KBM-7 (cell line): ENCODE results near the gene KLHDC8A.

ENCODE experiments used
- DNase-seq: peaks from one replicate; pipeline ENCODE4 v3.0.0-alpha.2; 2015
- in situ Hi-C: fragments of 300-500 bp; cut with MboI; formaldehyde crosslinking; loops from 2 replicates; pipeline ENCODE4 v1.14.3; 2020; ENCODE audit warnings: low sequenced_read_pairs, low pct_unique_long_range_greater_than_20kb, mixed read lengths

The KLHDC8A gene

DNA sequence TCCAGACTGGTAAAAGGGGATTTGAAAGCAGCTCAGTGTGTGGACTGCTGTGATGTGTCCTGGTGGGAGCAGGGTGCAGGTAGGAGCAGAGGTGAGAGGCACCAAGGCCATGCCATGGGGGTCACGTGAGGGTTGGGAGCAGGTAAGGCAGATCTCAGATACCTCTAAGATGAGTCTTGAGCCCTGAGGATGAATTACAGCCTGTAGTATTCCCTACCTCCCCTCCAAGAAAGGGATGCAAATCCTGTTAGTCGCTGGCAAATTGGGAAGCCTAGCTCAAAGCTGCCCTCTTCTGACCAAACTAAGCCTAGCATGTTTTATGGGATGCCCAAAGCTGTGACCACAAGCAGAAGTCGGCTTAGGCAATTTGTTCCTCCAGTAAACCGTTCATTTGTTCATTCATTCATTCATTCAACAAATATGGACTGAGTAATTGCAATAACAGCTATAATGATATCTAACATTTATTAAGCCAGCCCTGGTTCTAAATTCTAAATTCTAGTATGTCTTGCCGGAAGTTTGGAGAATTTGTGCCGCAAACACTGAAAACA is 31.3 kb downstream of the KLHDC8A start:
- peak; percentile 80 for DNase-seq
- in situ Hi-C loops: loop anchor here (10.0 kb wide), 1 partner anchor 51 kb away; no protein-coding TSS in a partner anchor

DNA sequence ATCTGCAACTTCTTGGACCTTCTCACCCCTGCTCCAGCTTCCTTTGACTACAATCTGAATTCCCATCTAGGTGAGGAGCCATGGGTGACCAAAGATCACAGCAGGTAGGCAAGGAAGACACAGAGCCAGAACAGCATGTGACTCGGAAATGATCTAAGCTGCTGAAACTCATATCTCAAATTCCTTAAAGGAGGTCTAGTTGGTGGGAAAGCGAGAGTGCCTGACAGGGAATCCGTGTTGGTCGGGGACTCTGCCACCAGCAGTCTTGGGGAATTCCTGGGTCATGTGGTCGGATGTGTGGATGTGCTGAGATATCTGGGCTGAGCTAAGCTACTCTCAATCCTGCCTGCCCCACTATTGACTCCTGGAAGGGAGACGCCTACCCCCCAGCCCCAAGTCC is 31.9 kb downstream of the KLHDC8A start:
- in situ Hi-C loops: loop anchor here (10.0 kb wide), 1 partner anchor 50 kb away; no protein-coding TSS in a partner anchor
- DNase-seq: no peak

GRCh38 chr1:205323794-205324193 is 32.9 kb downstream of the KLHDC8A start:
- in situ Hi-C loops: loop anchor here (10.0 kb wide), 1 partner anchor 49 kb away; no protein-coding TSS in a partner anchor
- no peak for DNase-seq

DNA sequence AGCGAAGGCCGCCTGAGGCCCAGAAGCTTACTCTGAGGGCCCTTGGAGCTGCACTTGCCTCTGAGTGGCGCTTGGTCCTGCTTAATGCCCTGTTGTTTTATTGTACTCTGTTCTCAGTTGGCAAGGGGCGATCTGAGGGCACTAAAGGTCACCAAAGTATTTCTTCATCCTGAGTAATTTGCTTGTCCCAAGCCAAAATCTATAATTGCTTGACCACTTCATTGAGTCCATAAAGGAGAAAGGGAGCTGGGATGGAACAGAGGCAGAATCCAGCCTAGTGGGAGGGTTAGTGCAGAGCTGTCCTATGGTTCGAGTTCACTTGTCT is 34.8 kb downstream of the KLHDC8A start:
- no peak for DNase-seq
- in situ Hi-C loops: loop anchor here (10.0 kb wide), 1 partner anchor 47 kb away; no protein-coding TSS in a partner anchor

GRCh38 chr1:205321162-205321958 is 35.4 kb downstream of the KLHDC8A start, which contains the start of gene NUAK2:
NUAK2 (minus strand) TSS chr1:205321745; CDS start chr1:205321628, 117 bp downstream.
- in situ Hi-C loops: loop anchor here (10.0 kb wide), 1 partner anchor 47 kb away; no protein-coding TSS in a partner anchor
- no peak for DNase-seq

DNA sequence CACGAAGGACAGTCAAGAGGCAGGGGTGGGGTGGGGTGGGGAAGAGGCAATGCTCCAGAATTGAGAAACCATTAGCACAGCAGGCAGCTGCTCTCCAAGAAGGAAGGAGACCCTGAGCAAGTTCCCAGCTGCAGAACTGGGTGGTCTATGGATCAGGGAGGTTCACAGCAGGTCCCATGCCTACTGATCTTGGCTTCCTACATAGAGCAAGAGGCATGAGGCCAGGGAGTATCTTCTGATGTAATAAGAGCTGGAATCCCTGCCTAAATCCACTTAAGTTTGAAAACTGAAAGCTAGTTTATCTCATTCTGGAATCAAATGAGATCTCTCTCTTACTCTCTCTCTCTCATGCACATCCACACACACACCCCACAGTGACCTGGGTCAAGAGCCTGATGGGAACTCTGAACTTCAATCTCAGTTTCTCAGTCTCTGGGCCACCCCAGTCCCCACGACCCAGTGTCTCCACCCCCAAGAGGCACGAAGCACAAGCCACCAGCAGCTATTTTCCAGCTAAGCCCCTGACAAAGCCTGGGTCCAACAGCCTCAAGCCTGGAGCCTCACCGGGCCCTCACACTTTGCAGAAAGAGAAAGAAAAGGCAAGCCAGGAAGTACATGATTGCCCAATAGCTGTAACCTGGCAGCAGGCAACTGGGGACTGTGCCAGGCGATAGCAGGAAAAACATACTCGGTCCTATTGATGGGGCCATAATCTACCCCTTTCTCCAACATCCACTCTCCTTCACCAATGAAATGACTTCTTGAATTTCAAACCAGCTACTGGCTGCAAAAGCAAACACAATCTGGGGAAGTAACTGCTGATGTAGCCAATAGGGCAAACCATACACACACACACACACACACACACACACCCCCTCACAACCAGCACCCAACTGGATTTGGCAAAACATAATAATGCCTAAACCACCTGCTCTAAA is 37.4 kb downstream of the KLHDC8A start:
- DNase-seq: peak; percentile 43
- in situ Hi-C loops: loop anchor here (10.0 kb wide), 1 partner anchor 45 kb away; no protein-coding TSS in a partner anchor

- in situ Hi-C loops: no loop called here
- DNase-seq: no peak
Observed at GRCh38 chr1:205318231-205318991, 38.3 kb downstream of the KLHDC8A start.

- no peak for DNase-seq
- in situ Hi-C loops: no loop called here
Observed at GRCh38 chr1:205317311-205317917, 39.3 kb downstream of the KLHDC8A start.

DNA sequence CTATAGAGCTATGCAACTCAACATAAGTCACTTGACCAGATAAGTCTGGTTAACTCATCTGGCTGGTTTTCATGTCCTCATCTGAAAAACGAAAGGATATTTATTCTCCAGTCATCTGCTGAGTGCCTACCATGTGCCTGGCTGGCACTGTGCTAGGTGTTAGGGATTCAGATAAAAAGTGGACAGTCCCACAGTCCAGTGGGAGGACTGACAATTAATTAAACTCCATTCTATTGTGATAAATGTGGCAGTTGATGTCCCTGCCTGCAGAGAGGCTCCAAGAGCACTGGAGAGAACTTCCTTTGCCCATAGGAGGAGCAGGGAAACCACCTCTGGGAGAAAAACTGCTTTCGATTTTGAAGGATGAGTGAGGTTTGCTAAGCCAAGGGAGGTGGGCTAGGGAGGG is 40.6 kb downstream of the KLHDC8A start:
- DNase-seq: no peak
- in situ Hi-C loops: no loop called here

DNA sequence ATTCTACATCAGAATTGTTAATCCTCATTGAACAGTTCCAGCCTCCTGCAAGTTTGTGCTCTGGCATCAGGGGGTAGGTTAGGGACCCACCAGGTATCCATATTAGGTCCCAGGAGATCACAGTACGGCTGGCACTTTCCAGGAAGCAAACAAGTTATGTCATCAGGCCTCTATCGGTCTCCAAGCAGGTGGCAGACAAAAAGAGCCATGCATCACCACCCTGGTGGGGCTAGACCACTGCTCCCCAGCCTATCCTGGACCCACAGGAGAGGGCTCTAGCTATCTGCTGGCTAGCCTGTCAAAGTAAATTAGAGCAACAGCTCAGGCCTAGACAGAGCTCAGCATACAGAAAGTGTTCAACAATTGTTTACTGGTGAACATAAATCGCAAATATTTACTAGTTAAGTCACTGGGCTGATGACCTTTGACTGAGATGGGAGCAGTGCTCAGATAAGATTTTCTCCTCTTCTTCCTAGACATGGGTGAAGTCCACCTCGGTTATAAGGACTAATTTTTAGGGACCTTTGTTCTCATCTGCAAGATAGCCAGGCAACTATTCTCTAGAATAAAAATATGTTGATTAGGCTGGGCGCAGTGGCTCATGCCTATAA is 41.6 kb downstream of the KLHDC8A start:
- in situ Hi-C loops: no loop called here
- no peak for DNase-seq

GRCh38 chr1:205313563-205314308 is 43.0 kb downstream of the KLHDC8A start:
- in situ Hi-C loops: no loop called here
- DNase-seq: peak; percentile 63

- in situ Hi-C loops: no loop called here
- no peak for DNase-seq
Observed at GRCh38 chr1:205312866-205313562, 43.7 kb downstream of the KLHDC8A start.

- in situ Hi-C loops: no loop called here
Observed at GRCh38 chr1:205310976-205311704, 45.6 kb downstream of the KLHDC8A start.

DNA sequence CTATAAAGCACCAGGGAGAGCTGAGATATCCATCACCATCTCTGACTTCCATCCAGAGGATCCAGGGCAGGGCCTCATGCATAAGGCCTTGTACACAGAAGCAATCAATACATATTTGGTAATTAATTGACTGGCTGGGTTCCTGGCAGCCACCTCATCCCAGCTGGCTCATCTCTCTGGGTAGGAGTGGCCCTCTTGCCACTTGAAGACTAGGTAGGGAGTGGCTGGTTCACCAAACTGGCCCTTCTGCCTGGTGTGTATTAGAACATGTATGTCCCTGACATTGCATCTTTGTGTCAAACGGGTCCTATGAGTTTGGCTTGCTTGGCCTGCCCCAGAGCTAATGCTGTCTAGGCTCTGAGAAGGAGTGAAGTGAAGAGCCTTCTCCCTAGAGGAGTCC is 47.0 kb downstream of the KLHDC8A start:
- no peak for DNase-seq
- in situ Hi-C loops: no loop called here

More at GRCh38 chr1:205310976-205311704, 45.6 kb downstream of the KLHDC8A start:
- no peak for DNase-seq

DNA sequence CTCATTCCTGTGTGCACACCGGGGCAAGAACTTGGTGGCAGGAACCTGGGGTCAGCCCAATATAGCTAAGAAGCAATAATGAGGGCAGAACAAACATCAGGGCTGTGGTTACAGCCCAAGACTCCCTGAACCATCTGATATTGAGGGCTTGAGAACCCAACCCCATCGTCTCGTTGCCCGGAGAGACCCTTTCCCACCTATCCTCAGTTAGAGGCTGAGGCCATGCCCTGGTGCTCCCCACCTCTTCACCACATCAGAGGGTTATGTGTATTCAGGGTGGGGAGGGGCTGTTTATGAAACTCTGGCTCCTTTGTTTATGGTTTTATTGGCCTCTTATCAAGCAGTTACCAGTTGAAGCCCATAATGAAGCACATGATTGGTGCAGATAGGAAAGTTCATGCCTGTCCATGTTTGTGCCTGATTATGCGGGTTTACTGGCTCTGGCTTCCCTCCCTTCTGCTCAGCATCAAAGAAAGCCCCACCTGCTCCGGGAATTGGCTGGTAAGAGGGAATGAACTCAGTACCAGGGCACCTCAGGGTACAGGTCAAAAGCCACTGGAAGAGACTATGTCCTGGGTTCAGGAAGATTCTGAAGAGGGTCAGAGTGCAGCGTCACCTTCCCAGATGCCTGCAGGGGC is 49.7 kb downstream of the KLHDC8A start:
- no peak for DNase-seq
- in situ Hi-C loops: no loop called here

DNA sequence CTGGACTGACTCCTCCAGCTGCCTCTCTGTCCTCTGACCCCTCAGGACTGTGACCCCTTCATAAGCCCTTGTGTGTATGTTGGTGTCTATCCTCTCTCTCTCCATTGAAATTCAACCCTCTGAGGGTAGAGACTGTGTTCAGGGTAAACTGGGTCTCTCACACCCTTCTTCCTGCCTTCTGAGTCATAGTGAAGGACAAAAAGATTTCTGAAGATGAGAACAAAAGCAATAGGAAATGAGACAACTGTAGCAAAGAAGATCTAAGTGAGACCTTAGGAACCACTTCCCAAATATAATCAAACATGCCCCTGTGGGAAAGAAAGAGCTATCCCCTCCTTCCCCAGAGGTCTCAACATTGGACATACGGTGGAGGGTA is 52.0 kb downstream of the KLHDC8A start:
- no peak for DNase-seq
- in situ Hi-C loops: no loop called here
